ENCODE data around the gene AGO1. TPM values are rescaled to one million over a fixed set of nuclear protein-coding genes. Genes with fewer than 3 reads are reported as not detected.

Gene AGO1
- total RNA-seq, 4 donors from 2014 or later, result 11.2 to 12.6 (median 12.4) TPM

GRCh38 chr1:35939484-35939883 lies 56.5 kb downstream of the AGO1 start:
- no peak overlapping the region for H3K27ac ChIP-seq
- no peak for ATAC-seq
- no peak overlapping the region for H3K4me3 ChIP-seq
- peaks cover 5 to 7% of the 10 kb centered on the region in 2 donors for H3K4me1 ChIP-seq
- intact Hi-C loops (cut with DNase I; ENCODE audit: low total_unique reads) (no loop called here), in situ Hi-C loops (cut with MboI; ENCODE audit: low sequenced_read_pairs in 4 of 4) (no loop called here)
- TF ChIP-seq CTCF (IDR thresholded peaks at IDR 0.05 in 4 of 5, conservative IDR thresholded peaks at IDR 0.05 in 1 of 5) (no peak), POLR2A (IDR thresholded peaks at IDR 0.05) (no peak)
- H3K9me3 ChIP-seq, result no peaks in the 10 kb centered on the region
- DNase-seq, result no peak
- no peaks in the 10 kb centered on the region for H3K36me3 ChIP-seq
- H3K27me3 ChIP-seq, result no peaks in the 10 kb centered on the region

GRCh38 chr1:35945327-35945726 lies 62.3 kb downstream of the AGO1 start:
- intact Hi-C loops (cut with DNase I; ENCODE audit: low total_unique reads), result no loop called here
- no peak for TF ChIP-seq POLR2A (IDR thresholded peaks at IDR 0.05)
- no peak for TF ChIP-seq CTCF (IDR thresholded peaks at IDR 0.05 in 4 of 5, conservative IDR thresholded peaks at IDR 0.05 in 1 of 5)
- ATAC-seq (no peak), DNase-seq (no peak)
- Histone ChIP-seq H3K27me3 (no peaks in the 10 kb centered on the region), H3K4me1 (peaks cover 0 to 3% of the 10 kb centered on the region in 2 donors), H3K36me3 (no peaks in the 10 kb centered on the region), H3K9me3 (no peaks in the 10 kb centered on the region), H3K4me3 (no peak overlapping the region), H3K27ac (no peak overlapping the region)
- in situ Hi-C loops (cut with MboI; ENCODE audit: low sequenced_read_pairs in 4 of 4), result no loop called here

- no peak overlapping the region for H3K4me3 ChIP-seq
- intact Hi-C loops (cut with DNase I; ENCODE audit: low total_unique reads), result no loop called here
- ATAC-seq, result no peak
Observed at GRCh38 chr1:35947547-35947946, 64.5 kb downstream of the AGO1 start.

GRCh38 chr1:35958558-35958957 lies 75.5 kb downstream of the AGO1 start:
- intact Hi-C loops (cut with DNase I; ENCODE audit: low total_unique reads), result no loop called here
- ATAC-seq, result no peak
- no peak overlapping the region for H3K27ac ChIP-seq
- peaks cover 5 to 6% of the 10 kb centered on the region in 2 donors for H3K4me1 ChIP-seq
- no peak overlapping the region for H3K4me3 ChIP-seq
- H3K9me3 ChIP-seq, result no peaks in the 10 kb centered on the region
- H3K36me3 ChIP-seq, result no peaks in the 10 kb centered on the region
- DNase-seq, result no peak
- no peaks in the 10 kb centered on the region for H3K27me3 ChIP-seq
- TF ChIP-seq POLR2A (IDR thresholded peaks at IDR 0.05) (no peak), CTCF (IDR thresholded peaks at IDR 0.05 in 4 of 5, conservative IDR thresholded peaks at IDR 0.05 in 1 of 5) (no peak)
- in situ Hi-C loops (cut with MboI; ENCODE audit: low sequenced_read_pairs in 4 of 4), result no loop called here

More at GRCh38 chr1:35947547-35947946, 64.5 kb downstream of the AGO1 start:
- Histone ChIP-seq H3K4me1 (peaks cover 0 to 3% of the 10 kb centered on the region in 2 donors), H3K36me3 (no peaks in the 10 kb centered on the region), H3K27ac (no peak overlapping the region), H3K9me3 (no peaks in the 10 kb centered on the region), H3K27me3 (no peaks in the 10 kb centered on the region)
- DNase-seq, result no peak
- in situ Hi-C loops (cut with MboI; ENCODE audit: low sequenced_read_pairs in 4 of 4), result no loop called here
- TF ChIP-seq POLR2A (IDR thresholded peaks at IDR 0.05) (no peak), CTCF (IDR thresholded peaks at IDR 0.05 in 4 of 5, conservative IDR thresholded peaks at IDR 0.05 in 1 of 5) (no peak)

- peaks cover 5 to 6% of the 10 kb centered on the region in 2 donors for H3K4me1 ChIP-seq
- no peaks in the 10 kb centered on the region for H3K9me3 ChIP-seq
- in situ Hi-C loops (cut with MboI; ENCODE audit: low sequenced_read_pairs in 4 of 4) (no loop called here), intact Hi-C loops (cut with DNase I; ENCODE audit: low total_unique reads) (no loop called here)
- TF ChIP-seq POLR2A (IDR thresholded peaks at IDR 0.05) (no peak), CTCF (IDR thresholded peaks at IDR 0.05 in 4 of 5, conservative IDR thresholded peaks at IDR 0.05 in 1 of 5) (no peak)
- no peak for DNase-seq
- no peaks in the 10 kb centered on the region for H3K27me3 ChIP-seq
- H3K36me3 ChIP-seq, result no peaks in the 10 kb centered on the region
- no peak overlapping the region for H3K27ac ChIP-seq
- H3K4me3 ChIP-seq, result no peak overlapping the region
- no peak for ATAC-seq
Observed at GRCh38 chr1:35959304-35959703, 76.3 kb downstream of the AGO1 start.

All from gastrocnemius medialis (tissue), 4 donors.